Measurements from ENCODE around the gene INMT. TPM values are rescaled to one million over a fixed set of nuclear protein-coding genes. Genes with fewer than 3 reads are reported as not detected.

Gene INMT
- total and polyA plus RNA-seq, 2 donors from 2014 or later = 34.5 to 44.8 TPM

GRCh38 chr7:30780941-30781340, 29.0 kb downstream of the INMT start:
- no peak for FAIRE-seq
- no peak overlapping the region for H3K4me3 ChIP-seq (ENCODE audit: low read length in 3 of 3)
- no peak for DNase-seq
- H3K36me3 ChIP-seq (ENCODE audit: control insufficient read depth in 2 of 3, insufficient read depth in 3 of 3, low read length in 3 of 3) = peaks cover 0 to 23% (median 19%) of the 10 kb centered on the region in 3 donors
- H3K9ac ChIP-seq (ENCODE audit: low read length in 3 of 3) = no peak overlapping the region
- TF ChIP-seq CTCF (IDR thresholded peaks at IDR 0.05; ENCODE audit: borderline replicate concordance, extremely low read depth, insufficient read depth) = no peak
- peaks cover 0 to 2% (median 0%) of the 10 kb centered on the region in 3 donors for H3K4me1 ChIP-seq (ENCODE audit: control insufficient read depth in 2 of 3, insufficient read depth in 2 of 3, low read depth in 1 of 3, low read length in 3 of 3)
- no peaks in the 10 kb centered on the region for H3K9me3 ChIP-seq (ENCODE audit: control insufficient read depth in 2 of 3, insufficient read depth in 1 of 3, low read length in 3 of 3)
- intact Hi-C loops (cut with DNase I) = no loop called here
- H3K27me3 ChIP-seq (ENCODE audit: control insufficient read depth, insufficient read depth, low read length) = no peaks in the 10 kb centered on the region
- no peak overlapping the region for H3K27ac ChIP-seq (ENCODE audit: low read depth in 2 of 2, low read length in 2 of 2)

- Histone ChIP-seq H3K27ac (ENCODE audit: low read depth in 2 of 2, low read length in 2 of 2) (no peak overlapping the region), H3K36me3 (ENCODE audit: control insufficient read depth in 2 of 3, insufficient read depth in 3 of 3, low read length in 3 of 3) (peaks cover 0 to 28% (median 17%) of the 10 kb centered on the region in 3 donors), H3K9me3 (ENCODE audit: control insufficient read depth in 2 of 3, insufficient read depth in 1 of 3, low read length in 3 of 3) (no peaks in the 10 kb centered on the region), H3K4me1 (ENCODE audit: control insufficient read depth in 2 of 3, insufficient read depth in 2 of 3, low read depth in 1 of 3, low read length in 3 of 3) (peaks cover 0 to 2% (median 0%) of the 10 kb centered on the region in 3 donors), H3K4me3 (ENCODE audit: low read length in 3 of 3) (no peak overlapping the region), H3K27me3 (ENCODE audit: control insufficient read depth, insufficient read depth, low read length) (no peaks in the 10 kb centered on the region), H3K9ac (ENCODE audit: low read length in 3 of 3) (no peak overlapping the region)
- DNase-seq (no peak), FAIRE-seq (no peak)
- intact Hi-C loops (cut with DNase I) = no loop called here
- no peak for TF ChIP-seq CTCF (IDR thresholded peaks at IDR 0.05; ENCODE audit: borderline replicate concordance, extremely low read depth, insufficient read depth)
Measured at GRCh38 chr7:30782690-30783089, 30.8 kb downstream of the INMT start.

- FAIRE-seq = no peak
- intact Hi-C loops (cut with DNase I) = no loop called here
- DNase-seq = no peak
- no peaks in the 10 kb centered on the region for H3K27me3 ChIP-seq (ENCODE audit: control insufficient read depth, insufficient read depth, low read length)
- H3K9me3 ChIP-seq (ENCODE audit: control insufficient read depth in 2 of 3, insufficient read depth in 1 of 3, low read length in 3 of 3) = no peaks in the 10 kb centered on the region
- H3K27ac ChIP-seq (ENCODE audit: low read depth in 2 of 2, low read length in 2 of 2) = no peak overlapping the region
- H3K4me1 ChIP-seq (ENCODE audit: control insufficient read depth in 2 of 3, insufficient read depth in 2 of 3, low read depth in 1 of 3, low read length in 3 of 3) = peaks cover 0 to 6% (median 0%) of the 10 kb centered on the region in 3 donors
- no peak for TF ChIP-seq CTCF (IDR thresholded peaks at IDR 0.05; ENCODE audit: borderline replicate concordance, extremely low read depth, insufficient read depth)
- no peak overlapping the region for H3K4me3 ChIP-seq (ENCODE audit: low read length in 3 of 3)
- peaks cover 0 to 34% (median 10%) of the 10 kb centered on the region in 3 donors for H3K36me3 ChIP-seq (ENCODE audit: control insufficient read depth in 2 of 3, insufficient read depth in 3 of 3, low read length in 3 of 3)
- H3K9ac ChIP-seq (ENCODE audit: low read length in 3 of 3) = no peak overlapping the region
Measured at GRCh38 chr7:30785786-30786185, 33.9 kb downstream of the INMT start.

GRCh38 chr7:30787486-30787885, 35.6 kb downstream of the INMT start:
- no peaks in the 10 kb centered on the region for H3K9me3 ChIP-seq (ENCODE audit: control insufficient read depth in 2 of 3, insufficient read depth in 1 of 3, low read length in 3 of 3)
- no peaks in the 10 kb centered on the region for H3K27me3 ChIP-seq (ENCODE audit: control insufficient read depth, insufficient read depth, low read length)
- DNase-seq (no peak), FAIRE-seq (no peak)
- peaks cover 0 to 6% (median 0%) of the 10 kb centered on the region in 3 donors for H3K4me1 ChIP-seq (ENCODE audit: control insufficient read depth in 2 of 3, insufficient read depth in 2 of 3, low read depth in 1 of 3, low read length in 3 of 3)
- TF ChIP-seq CTCF (IDR thresholded peaks at IDR 0.05; ENCODE audit: borderline replicate concordance, extremely low read depth, insufficient read depth) = no peak
- no peak overlapping the region for H3K4me3 ChIP-seq (ENCODE audit: low read length in 3 of 3)
- intact Hi-C loops (cut with DNase I) = no loop called here
- H3K9ac ChIP-seq (ENCODE audit: low read length in 3 of 3) = no peak overlapping the region
- H3K27ac ChIP-seq (ENCODE audit: low read depth in 2 of 2, low read length in 2 of 2) = no peak overlapping the region
- peaks cover 0 to 27% (median 9%) of the 10 kb centered on the region in 3 donors for H3K36me3 ChIP-seq (ENCODE audit: control insufficient read depth in 2 of 3, insufficient read depth in 3 of 3, low read length in 3 of 3)
